ENCODE measurements around the gene PALLD. TPM values are rescaled to one million over a fixed set of nuclear protein-coding genes. Genes with fewer than 3 reads are reported as not detected.

The PALLD gene
- total and polyA plus RNA-seq, 2 of the 13 experiments (the other 11 are each of a cell fraction or from before 2014, with no cell fraction given) = 0.50 to 1.5 TPM

GRCh38 chr4:168646001-168646768, 149.3 kb downstream of the PALLD start:
- Histone ChIP-seq H3K4me1 (ENCODE audit: insufficient read depth, low read length) (no peaks in the 10 kb centered on the region), H3K4me2 (ENCODE audit: low read depth, low read length) (no peak overlapping the region), H4K20me1 (ENCODE audit: insufficient read depth, low read length) (no peaks in the 10 kb centered on the region), H3K27me3 (ENCODE audit: control insufficient read depth in 1 of 2, insufficient read depth in 2 of 2, low read length in 2 of 2) (no peaks in the 10 kb centered on the region; a peak in 1 of 5 replicates), H3K9ac (ENCODE audit: insufficient read depth, low read depth, low read length) (no peak overlapping the region), H3K79me2 (ENCODE audit: insufficient read depth, low read length) (no peaks in the 10 kb centered on the region), H3K27ac (ENCODE audit: extremely low read length, insufficient read depth, low read length) (no peak overlapping the region), H3K36me3 (replicated peaks in 1 of 2; ENCODE audit: control insufficient read depth in 1 of 2, insufficient read depth in 2 of 2, low read length in 2 of 2) (no peaks in the 10 kb centered on the region), H3K4me3 (replicated peaks in 1 of 3; ENCODE audit: insufficient read depth in 1 of 3, low read depth in 2 of 3, low read length in 3 of 3) (no peak overlapping the region), H2AFZ (ENCODE audit: low read length) (no peak overlapping the region), H3K9me3 (ENCODE audit: low read length) (no peaks in the 10 kb centered on the region)
- intact Hi-C loops (cut with micrococcal nuclease; ENCODE audit: unreplicated experiment) = no loop called here
- ChIA-PET POLR2A (no interaction called here), CTCF (ENCODE audit: low intra/inter-chr PET ratio, low total read pairs) (no interaction called here)
- ATAC-seq (no peak), DNase-seq (ENCODE audit: low spot score) (no peak), FAIRE-seq (no peak)
- no TSS peak for BruUV-seq (replicated peaks)
- whole genome bisulfite sequencing (ENCODE audit: low lambda C conversion rate) = 0% methylated on average over 1 of the region's 7 CpGs
- in situ Hi-C loops (cut with HindIII; ENCODE audit: extremely low pct_ligation_motif_present, low pct_unique_long_range_greater_than_20kb) = no loop called here
- no peak for TF ChIP-seq ZNF768 (CRISPR knock-in tag; IDR thresholded peaks at IDR 0.05)
- TF ChIP-seq FOXO1 (CRISPR knock-in tag; IDR thresholded peaks at IDR 0.05) = no peak
- TF ChIP-seq ZNF17 (CRISPR knock-in tag; IDR thresholded peaks at IDR 0.05) = no peak
- no peak for TF ChIP-seq ZNF563 (CRISPR knock-in tag; IDR thresholded peaks at IDR 0.05)
- TF ChIP-seq IKZF1 (IDR thresholded peaks at IDR 0.05) = no peak
- TF ChIP-seq, protein P1, sequence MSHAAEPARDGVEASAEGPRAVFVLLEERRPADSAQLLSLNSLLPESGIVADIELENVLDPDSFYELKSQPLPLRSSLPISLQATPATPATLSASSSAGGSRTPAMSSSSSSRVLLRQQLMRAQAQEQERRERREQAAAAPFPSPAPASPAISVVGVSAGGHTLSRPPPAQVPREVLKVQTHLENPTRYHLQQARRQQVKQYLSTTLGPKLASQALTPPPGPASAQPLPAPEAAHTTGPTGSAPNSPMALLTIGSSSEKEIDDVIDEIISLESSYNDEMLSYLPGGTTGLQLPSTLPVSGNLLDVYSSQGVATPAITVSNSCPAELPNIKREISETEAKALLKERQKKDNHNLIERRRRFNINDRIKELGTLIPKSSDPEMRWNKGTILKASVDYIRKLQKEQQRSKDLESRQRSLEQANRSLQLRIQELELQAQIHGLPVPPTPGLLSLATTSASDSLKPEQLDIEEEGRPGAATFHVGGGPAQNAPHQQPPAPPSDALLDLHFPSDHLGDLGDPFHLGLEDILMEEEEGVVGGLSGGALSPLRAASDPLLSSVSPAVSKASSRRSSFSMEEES (CRISPR knock-in tag; IDR thresholded peaks at IDR 0.05) = no peak
- TF ChIP-seq CHD2 (IDR thresholded peaks at IDR 0.05; ENCODE audit: low read depth, low read length) = no peak
- no peak for TF ChIP-seq SUZ12 (IDR thresholded peaks at IDR 0.05; ENCODE audit: low read depth, low read length)
- TF ChIP-seq E2F2 (CRISPR knock-in tag; IDR thresholded peaks at IDR 0.05; ENCODE audit: borderline replicate concordance) = no peak
- no peak for TF ChIP-seq BRCA1 (CRISPR knock-in tag; IDR thresholded peaks at IDR 0.05)
- TF ChIP-seq IKZF4 (CRISPR knock-in tag; IDR thresholded peaks at IDR 0.05; ENCODE audit: borderline replicate concordance, low read depth, not compliant biosample characterization) = no peak
- no peak for TF ChIP-seq ZNF160 (CRISPR knock-in tag; IDR thresholded peaks at IDR 0.05)
- no peak for TF ChIP-seq SNRNP70 (IDR thresholded peaks at IDR 0.05; ENCODE audit: low read depth, low read length)
- TF ChIP-seq ADNP (CRISPR knock-in tag; IDR thresholded peaks at IDR 0.05) = no peak
- TF ChIP-seq, protein P2, sequence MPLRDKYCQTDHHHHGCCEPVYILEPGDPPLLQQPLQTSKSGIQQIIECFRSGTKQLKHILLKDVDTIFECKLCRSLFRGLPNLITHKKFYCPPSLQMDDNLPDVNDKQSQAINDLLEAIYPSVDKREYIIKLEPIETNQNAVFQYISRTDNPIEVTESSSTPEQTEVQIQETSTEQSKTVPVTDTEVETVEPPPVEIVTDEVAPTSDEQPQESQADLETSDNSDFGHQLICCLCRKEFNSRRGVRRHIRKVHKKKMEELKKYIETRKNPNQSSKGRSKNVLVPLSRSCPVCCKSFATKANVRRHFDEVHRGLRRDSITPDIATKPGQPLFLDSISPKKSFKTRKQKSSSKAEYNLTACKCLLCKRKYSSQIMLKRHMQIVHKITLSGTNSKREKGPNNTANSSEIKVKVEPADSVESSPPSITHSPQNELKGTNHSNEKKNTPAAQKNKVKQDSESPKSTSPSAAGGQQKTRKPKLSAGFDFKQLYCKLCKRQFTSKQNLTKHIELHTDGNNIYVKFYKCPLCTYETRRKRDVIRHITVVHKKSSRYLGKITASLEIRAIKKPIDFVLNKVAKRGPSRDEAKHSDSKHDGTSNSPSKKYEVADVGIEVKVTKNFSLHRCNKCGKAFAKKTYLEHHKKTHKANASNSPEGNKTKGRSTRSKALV (CRISPR knock-in tag; IDR thresholded peaks at IDR 0.05) = no peak
- no peak for TF ChIP-seq STAG1 (CRISPR knock-in tag; IDR thresholded peaks at IDR 0.05)
